Breast epithelium (tissue), 3 donors: Measurements from ENCODE around the gene SMIM20.

Experiments used
- CTCF ChIP-seq, 3 donors: fragments of 450-650 bp; IDR thresholded peaks; one replicate each; pipeline ENCODE4 v1.5.1; 2016 to 2017; ENCODE audit warnings: antibody characterized with exemption in 3 of 3, mild to moderate bottlenecking in 3 of 3, moderate library complexity in 3 of 3
- POLR2A ChIP-seq: fragments of 450-650 bp; IDR thresholded peaks from one replicate; pipeline ENCODE4 v1.6.1; 2016; ENCODE audit warnings: antibody characterized with exemption, mild to moderate bottlenecking, moderate library complexity

DNA sequence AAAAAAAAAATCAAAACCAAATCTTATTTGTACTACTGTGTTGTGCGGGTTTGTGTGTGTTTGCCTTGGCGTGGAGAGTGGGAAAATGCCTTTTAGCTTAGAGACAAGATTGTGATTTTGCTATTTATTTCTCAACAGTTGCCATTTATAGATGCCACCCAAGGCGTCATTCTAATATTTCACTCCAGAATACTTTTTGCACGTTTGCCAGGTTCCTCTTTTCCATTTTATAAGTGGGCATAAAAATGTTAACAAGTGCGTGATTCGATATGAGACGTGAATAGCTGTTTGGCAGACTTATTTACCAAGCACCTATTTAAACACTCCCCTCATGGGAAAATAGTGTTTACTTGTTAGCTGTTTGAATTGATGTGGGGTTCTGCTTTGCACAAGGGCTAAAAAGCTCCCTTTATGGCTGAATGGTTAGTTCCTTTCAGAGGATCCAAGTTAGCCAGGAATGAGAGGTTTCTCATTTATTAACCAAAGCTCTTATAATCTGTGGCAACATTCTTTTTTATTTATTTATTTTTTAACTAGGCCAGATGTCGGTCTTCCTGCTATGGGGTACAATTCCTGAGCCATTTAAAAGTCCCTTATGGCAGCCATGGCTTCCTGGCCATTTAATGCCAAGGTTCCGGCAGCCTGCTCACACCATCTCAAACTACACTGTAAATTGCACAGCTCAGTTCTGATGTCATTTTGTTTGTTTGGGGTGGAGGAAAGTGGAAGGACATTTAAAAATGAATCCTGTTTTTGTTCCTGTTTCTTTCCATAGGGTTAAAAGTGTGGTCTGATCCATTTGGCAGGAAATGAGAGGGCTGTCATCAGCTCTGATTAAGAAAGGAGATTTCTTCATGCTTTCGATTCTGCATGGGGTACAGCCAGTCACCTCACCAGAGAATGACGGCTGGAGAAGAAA lies 14.6 kb downstream of the SMIM20 start:
- TF ChIP-seq CTCF (IDR thresholded peaks at IDR 0.05) (no peak), POLR2A (no peak)
